GM12865 (cell line): ENCODE measurements around the gene TRIL.

Source experiments
- DNase-seq: peaks from one replicate; pipeline ENCODE4 v3.0.0; 2010; ENCODE audit warnings: low read depth
- H3K4me3 ChIP-seq: 2 replicates; pipeline ENCODE4 v1.5.1; 2011; ENCODE audit warnings: mild to moderate bottlenecking, low read depth, low read length, control low read depth
- CTCF ChIP-seq: IDR thresholded peaks from 2 replicates; pipeline ENCODE4 v1.5.1; 2011; ENCODE audit warnings: low read length, control low read depth, low read depth, inconsistent platforms; ENCODE audit not compliant: insufficient read depth; ENCODE audit errors: missing control alignments

Gene TRIL

GRCh38 chr7:28953633-28954032, 4.5 kb downstream of the TRIL start:
- no peak overlapping the region for H3K4me3 ChIP-seq
- DNase-seq: no peak
- TF ChIP-seq CTCF: no peak

- no peak overlapping the region for H3K4me3 ChIP-seq
- TF ChIP-seq CTCF: no peak
- no peak for DNase-seq
Observed at GRCh38 chr7:28942168-28942567, 16.0 kb downstream of the TRIL start.

- no peak overlapping the region for H3K4me3 ChIP-seq
- DNase-seq: no peak
- no peak for TF ChIP-seq CTCF
Observed at GRCh38 chr7:28941633-28942032, 16.5 kb downstream of the TRIL start.

GRCh38 chr7:28940741-28941384, 17.3 kb downstream of the TRIL start:
- TF ChIP-seq CTCF: no peak
- DNase-seq: no peak
- H3K4me3 ChIP-seq: no peak overlapping the region

GRCh38 chr7:28939844-28940544, 18.1 kb downstream of the TRIL start:
- H3K4me3 ChIP-seq: no peak overlapping the region
- DNase-seq: no peak
- no peak for TF ChIP-seq CTCF

GRCh38 chr7:28939367-28939766, 18.8 kb downstream of the TRIL start:
- no peak for TF ChIP-seq CTCF
- no peak overlapping the region for H3K4me3 ChIP-seq
- DNase-seq: no peak
